Measurements from ENCODE around the gene PARP1.

Gene PARP1

DNA sequence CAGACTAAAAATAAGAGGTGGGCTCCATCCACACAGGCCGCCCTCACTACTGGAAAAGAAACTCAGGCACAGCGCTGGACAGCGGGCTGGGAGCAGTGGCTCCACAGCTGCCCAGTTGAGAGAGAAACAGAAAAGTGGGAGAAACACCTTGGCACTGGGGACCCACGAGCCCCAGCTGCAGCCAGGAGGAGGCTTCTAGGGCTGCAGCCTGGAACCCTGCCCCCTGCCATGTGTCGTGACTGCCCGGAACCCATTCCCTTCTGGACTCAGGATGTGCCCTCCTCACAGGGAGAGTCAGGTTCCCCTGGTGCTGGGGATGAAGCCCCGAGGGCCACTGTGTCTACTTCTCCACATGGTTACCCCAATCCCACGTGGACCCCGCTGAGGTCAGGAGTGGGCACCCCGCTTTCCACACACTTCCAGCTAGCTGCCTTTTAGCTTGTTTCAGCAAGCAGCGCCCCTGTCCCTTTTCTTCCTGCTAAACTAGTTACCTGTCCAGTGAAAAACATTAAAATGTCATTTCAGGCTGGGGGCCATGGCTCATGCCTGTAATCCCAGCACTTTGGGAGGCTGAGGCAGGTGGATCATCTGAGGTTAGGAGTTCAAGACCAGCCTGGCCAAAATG lies 35.9 kb downstream of the PARP1 start:
- FAIRE-seq = no peak

DNA sequence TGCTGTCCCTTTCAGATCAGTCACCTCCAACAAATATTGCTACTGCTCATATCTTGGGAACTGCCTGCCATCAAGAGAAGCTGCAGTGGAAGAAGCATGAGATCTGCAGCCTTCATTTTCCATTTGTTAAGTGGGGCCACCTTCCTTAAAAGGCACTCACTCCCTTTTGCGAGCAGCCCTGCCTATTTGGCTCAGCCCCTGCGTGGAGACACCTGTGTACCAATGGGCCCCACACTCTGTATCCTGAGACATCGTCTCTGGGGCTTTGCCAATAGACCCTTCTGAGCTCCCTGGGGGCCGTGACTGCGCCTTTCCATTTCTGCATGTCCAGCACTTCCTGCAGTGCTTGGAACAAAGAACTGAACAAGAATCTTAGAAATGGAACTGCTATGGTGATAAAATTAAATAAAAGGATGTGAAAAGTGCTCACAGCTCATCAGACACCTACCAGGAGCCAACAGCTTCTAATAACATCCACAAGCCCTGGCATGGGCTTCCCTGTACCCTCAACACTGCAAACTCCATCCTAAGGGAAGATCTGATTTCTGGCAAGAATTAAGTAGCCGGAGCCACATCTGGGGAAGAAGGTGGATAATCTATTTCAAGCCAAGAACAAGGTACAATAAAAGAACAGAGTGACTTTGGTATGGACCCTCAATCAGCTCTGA lies 36.7 kb downstream of the PARP1 start:
- FAIRE-seq = no peak

DNA sequence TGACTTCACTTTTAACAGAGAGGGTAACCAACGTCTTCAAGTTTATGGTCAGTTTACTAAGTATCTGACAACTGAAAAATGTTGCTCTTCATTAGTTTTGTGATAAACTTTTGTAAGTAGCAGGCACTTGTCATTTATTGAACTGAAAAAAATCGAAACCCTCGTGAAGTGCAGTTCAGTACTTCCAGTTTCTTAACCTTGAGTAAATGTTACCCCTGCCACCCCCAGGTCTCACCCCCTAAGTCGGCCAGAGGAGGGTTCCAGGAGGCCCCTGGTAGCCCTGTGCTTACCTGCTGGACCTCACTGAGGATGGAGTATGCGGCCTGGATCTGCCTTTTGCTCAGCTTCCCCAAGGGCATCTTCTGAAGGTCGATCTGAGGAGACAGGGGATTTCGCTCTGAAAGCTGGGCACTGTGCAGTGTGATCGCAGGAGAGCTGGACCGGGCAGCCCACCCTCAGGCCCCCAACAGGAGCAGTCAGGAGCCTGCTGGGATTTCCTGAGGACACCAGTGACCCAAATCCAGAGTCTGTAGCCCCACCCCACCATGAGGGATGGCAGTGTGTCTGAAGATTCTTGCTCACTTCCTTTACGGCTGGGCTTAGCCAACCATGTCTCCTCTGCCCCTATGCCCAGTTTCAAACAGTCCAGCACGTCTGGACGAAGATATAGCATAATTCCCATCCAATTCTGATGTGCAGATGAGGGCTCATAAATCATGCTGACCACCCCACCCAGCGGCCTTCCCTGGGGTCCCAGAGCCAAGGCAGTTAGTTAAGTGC lies 37.6 kb downstream of the PARP1 start:
- no peak for FAIRE-seq

DNA sequence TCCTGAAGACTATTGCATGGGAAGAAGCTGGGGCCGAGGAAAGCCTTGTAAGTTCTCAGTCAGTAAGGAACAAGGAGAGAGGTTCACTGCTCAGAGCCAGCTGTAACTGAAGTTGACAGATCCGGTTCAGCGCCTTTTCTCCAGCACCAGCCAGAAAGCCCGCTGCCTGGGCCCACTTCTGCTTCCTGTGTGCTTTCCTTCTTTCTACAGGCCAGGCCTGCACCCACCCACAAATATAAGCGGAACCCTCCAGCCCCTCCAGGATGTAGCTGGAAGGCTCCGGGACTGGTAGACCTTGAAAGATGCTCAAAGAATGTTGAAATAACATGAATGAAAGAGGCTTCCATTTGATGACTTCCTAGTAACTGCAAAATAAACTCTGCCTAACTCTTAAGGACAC lies 38.8 kb downstream of the PARP1 start:
- FAIRE-seq = no peak

DNA sequence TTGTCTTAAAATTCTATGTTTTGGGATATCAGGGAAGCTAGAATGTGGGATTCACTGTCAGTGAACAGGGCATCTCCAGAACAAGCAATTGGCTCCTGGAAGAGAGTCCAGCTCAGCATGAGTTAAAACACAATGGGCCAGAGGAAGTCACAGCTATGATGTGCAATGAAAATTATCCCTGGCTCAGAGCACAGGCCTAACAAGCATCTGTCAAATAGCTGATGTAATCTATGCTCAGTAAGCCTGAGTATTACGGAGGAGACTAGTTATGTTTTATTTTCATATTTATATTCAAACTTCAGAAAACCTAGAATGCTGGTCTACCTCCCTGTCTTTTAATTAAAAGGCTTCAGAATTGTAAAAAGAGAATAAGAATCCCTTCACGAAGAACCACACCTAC lies 41.6 kb downstream of the PARP1 start:
- no peak for FAIRE-seq

DNA sequence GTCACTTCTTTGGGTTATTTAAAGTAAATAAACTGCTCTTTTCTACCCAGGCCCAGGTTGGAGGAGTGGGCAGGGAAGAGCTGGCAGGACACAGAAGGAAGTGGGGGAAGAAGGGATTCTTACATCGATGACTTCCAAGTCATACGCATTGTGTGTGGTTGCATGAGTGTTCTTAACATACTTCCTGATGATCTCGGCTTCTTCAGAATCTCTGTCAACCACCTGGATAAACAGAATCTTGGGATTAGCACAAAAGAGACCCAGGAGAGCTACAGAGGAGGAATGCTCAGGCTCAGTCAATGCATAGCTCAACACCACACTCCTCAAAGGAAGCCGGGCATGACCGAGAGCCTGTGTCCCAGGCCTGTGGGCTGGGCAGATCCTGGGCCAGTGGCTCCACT lies 42.1 kb downstream of the PARP1 start:
- FAIRE-seq = no peak

DNA sequence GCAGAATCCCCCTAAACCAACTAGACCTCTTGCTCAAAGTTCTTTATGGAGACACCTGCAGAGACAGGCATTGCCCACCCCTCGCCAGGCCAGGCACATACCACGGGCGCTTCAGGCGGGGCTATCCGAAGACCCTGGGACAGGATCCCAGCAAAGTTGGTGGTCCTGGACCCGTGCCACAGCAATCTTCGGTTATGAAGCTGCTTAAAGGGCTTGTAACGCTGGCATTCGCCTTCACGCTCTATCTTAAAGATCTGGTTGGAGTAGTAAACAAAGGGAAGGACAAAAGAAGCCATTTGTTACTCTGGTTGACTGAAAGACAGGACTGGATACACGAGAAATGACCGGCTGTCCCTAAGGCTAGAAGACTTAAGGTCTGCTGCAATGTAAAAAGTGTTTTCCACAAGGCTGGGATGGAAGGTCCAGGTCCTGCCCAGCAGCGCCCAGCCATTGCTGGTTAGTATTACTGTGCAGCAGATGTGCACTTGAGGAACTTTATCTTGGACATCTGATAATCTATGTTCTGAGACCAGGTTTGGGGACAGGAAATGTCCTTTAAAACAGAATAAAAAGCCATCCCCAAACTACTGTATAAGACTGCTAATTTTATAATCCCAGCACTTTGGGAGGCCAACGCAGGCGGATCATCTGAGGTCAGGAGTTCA lies 42.9 kb downstream of the PARP1 start:
- FAIRE-seq = no peak

DNA sequence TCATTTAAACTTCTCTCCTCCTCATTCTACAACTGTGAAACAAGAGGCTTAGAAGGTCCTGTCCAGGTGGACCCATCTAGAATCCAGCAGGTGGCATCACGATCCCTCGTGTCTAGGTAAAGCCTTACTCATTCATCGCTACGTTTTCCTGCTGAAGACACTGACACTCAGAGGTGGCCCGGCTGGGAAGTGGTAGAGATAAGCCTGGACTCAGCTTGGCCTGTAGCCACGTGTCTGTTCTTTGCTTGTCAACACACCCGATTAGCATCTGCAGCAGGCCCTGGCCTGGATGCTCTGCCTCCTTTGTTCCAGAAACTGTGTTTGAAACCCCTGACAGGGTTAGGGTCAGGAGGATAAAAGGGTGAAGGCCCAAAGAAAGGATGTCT lies 43.4 kb downstream of the PARP1 start:
- FAIRE-seq = no peak

DNA sequence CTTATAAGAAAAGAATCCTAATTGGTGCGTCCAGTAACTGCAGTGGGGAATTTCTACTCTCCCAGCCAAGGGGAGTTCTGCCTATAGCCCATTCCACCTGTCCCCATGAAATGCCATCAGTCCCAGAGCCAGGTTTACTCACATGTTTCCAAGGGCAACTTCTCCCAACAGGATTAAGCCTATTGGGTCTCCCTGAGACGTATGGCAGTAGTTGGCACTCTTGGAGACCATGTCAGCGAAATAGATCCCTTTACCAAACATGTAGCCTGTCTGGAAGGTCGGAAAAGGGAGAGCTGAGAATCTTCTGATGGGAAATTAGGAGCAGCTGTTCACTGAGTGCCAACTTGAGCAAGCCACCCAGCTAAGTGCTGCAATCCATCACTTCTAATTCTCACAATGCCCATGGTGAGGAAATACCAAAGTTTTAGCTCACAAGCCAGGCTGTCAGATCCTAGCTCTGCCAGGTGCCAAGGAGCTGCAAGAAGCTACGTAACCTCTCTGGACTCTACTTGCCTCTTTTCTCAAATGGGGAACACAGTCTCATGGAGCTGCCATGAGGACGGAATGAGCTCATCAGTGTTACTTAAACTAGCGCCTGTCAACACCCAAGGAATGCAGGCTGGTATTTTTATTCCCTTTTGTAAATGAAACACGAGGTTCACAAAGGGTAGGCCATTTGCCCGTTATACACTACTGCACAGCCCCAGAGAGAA lies 43.9 kb downstream of the PARP1 start:
- FAIRE-seq = no peak

DNA sequence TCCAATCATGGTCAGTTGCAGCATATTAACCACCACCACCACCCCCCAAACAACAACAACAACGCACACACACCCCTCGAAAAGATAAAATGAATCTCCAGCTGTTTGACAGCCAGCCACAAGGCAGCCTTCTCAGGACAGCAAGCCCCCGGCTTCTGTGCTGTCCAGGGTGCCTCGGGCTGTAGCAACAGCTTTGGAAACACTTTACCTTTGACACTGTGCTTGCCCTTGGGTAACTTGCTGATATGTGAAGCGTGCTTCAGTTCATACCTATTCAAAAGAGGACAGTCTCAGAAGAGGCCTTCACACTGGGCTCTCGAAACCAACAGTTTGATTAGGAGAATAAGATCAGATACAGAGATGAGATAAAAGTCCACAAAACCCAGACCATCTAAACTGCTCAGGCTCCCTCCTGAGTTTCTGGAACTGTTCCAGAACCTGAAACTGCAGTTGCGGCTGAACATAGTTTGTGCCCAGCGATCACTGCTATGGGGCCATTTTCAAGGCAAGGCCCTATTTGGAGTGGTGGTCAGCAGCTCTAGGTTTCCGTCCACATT lies 44.9 kb downstream of the PARP1 start:
- no peak for FAIRE-seq

DNA sequence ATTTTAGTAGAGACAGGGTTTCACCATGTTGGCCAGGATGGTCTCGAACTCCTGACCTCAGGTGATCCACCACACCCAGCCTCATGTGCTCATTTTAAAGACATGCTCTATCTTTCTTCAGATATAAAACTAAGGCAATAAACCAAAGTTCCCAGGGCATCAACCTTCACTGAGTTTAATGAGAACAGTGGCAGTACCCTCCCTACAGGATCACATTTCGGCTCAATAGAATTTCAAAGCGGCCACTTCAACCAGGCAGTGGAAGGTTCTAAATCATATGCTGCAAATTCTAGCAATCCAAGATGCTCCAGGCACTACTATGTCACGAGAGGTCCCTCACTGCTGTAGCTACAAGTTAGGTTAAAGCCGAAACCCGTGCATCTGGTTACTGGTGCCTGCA lies 45.5 kb downstream of the PARP1 start:
- no peak for FAIRE-seq

DNA sequence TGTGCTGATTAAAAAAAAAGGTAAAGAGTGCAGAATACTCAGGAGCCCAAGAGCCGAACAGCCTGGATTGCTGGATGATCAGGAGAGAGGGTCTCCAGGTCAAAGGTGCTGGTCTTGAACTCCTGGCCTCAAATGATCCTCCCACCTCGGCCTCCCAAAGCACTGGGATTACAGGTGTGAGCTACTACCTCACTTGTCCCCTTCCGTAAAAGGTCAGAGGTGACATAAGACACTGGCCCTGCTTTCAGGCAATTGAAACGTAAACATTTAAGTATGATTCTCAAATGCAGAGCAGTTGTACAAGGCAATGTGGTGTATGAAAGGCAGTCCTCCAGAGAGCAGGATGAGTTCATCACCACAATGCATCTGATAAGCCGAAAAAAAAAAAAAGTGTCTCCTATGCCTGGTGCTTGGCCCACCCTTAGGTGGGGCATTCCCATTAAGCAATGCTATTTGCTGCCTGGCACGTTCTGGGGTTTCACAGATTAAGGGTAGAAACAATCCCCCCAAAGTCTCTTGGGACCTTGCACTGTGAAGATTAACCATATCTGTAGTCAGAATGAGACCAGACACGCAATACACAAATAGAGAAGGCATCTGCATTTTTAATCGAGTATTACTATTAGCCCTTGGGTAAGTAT lies 47.7 kb downstream of the PARP1 start:
- no peak for FAIRE-seq

DNA sequence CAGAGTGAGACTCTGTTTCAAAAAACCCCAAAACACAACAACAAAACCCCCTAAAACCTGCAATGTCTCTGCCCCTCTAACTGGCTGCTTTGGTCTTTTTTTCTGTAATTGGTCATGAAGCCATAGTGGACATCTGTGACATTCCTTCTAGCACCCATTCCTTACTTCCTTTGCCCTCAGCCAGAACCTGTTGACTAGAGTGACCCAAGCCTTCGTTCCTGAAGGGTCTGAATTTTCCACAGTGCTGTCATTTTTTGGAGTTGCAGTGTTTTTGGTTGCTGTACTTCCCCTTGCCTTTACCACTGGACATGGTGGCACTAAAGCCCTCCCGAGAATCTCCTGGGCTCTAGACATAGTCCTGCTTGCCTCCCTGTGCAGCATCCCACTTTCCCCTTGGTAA lies 50.5 kb downstream of the PARP1 start:
- no peak for FAIRE-seq

DNA sequence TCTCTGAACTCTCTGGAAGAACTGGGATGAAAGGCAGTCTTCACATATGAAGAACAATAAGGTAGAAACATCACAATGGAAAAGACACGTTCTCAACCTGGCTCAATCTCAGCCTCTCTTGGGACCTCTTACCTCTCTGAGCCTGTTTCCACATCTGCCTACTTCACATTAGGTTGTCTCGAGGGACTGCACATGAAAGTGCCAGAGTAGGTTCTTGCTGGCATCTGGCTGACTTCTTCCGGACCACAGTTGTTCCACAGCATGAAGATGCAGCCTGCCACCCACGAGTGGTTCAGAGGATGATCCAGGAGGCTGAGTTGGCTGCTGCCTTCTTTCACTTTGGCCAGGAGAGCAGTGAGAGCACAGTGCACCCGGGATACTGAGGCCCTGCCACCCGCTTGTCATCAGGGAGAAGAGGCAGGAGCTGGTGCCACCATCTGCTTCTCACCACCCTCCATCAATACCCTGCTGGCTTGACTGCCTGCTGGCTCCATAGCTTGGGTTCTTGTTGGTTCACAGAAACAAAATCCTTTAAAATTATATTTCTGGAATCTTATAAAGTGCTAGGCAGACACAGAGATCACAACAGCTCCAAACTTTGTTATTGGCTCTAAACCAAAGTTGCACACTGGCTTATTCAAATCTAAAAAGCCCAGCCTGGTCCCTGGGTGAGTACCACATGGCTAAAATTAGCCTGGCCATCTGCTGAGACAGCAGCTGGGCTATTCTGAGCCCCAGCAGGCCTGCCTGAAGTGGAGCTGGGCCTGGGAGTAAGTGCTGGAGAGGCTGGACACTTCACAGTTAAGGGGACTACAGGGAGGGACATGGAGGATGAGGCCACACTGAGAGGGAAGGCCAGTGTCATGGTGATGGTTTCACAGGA lies 52.0 kb downstream of the PARP1 start:
- no peak for FAIRE-seq

DNA sequence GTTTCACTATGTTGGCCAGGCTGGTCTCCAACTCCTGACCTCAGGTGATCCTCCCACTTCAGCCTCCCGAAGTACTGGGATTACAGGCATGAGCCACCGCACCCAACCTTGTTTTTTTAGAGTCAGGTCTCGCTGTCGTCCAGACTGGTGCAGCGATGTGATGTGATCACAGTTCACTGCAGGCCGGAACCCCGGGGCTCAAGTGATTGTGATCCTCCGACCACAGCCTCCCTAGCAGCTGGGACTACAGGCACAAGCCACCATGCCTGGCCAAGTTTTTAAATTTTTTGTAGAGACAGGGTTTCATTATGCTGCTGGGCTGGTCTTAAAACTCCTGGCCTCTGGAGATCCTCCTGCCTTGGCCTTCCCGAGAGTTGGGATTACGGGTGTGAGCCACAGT lies 52.9 kb downstream of the PARP1 start:
- no peak for FAIRE-seq

DNA sequence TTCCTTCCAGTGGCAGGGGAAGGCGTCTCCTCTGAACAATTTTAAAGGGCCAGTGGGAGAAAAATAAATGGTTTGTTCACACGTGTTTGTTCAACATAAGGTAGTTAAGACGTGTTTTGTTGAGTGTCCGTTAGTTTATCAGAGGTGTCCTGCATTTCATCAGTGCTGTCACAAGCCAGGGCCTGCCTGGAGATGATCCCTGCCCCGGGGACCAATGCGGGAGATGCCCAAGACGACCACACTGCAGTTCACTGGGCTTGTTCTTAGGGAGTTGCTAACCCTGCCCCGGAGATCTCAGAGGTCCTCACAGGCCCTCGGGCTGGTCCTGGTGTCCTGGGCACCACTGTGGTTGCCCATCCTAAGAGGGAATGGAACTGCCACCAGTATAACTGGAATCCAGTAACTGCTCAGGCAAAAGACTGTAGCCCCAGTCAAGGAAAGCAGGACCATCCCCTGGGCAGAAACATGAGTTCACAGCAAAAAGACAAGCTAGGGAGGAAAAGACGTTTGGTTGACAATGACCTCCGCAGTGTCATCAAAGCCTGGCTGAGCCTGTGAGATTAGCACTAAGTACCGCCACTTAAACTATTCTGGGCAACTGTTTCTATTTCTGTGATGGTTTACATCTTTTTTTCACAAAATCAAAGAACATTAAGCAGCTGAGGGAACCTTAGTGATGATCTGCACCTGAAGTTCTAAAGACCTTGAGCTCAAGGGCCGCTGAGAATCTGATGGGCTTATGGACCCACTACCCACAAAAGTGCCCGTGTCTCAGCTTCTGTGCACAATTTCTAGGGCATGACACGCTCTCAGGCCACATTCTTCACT lies 54.0 kb downstream of the PARP1 start:
- no peak for FAIRE-seq

DNA sequence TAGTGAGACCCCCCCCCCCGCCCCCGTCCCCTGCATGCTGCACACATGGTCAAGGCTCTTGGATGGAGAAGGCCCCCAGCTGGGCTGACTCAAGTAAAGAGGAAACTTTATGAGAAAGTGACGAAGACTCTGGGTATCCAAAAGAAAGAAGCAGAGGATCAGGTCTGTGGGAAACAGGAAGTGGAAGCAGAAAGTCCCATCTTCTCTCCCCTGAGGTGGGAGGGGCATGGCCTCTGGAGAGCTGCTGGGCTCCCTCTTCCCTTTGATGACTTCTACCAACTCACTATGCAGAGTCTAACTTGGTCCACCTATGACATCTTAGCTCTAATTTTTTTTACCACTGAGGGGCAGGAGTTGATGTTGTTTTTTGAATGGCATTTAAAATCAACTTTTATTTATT lies 56.2 kb downstream of the PARP1 start:
- FAIRE-seq = no peak

DNA sequence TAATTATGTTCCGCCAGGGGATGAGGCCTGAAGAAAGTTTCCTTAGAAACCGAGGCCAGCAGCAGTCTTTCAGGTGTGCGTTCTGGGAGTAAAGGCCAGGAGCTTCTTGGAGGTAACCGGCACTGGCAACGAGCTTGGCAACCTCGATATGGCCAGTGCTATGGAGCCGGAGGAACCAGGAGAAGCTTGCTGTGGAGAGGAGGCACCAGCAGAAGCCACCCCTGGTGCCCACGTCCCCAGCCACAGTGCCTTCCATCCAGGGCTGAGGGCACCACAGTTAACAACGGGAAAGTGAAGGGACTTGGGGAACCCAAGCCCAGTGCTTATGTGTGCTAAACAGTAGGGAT lies 57.4 kb downstream of the PARP1 start:
- no peak for FAIRE-seq

DNA sequence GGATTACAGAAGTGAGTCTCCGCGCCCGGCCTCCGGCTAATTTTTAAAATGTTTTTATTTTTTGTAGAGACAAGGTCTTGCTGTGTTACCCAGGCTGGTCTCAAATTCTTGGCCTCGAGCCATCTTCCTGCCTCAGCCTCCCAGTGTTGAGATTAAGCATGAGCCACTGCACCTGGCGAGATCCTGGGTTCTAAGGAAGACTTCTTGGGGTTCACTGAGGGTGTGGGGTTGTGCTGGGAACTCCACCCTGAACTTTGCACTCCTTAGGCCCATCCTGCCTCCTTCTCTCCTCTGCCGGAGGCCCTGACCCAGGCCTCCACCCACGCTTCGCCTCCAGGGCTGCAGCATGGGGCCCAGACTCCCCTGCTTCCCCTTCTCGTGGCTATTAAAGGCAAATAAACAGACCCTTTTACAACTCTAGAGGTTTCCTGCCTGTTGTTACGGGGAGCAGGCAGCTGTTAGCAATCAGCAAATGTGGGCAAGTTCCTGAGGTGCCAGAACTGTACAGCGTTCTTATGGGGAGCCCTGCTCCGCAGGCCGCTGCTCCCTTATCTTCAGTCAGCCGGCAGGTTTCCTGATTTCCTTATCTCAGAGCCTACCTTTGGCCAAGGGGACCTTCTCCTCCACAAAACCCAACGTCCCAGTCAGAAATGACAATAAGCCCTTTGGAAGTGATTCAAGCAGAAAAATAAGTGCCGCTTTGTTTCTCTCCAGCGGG lies 57.9 kb downstream of the PARP1 start:
- FAIRE-seq = no peak

DNA sequence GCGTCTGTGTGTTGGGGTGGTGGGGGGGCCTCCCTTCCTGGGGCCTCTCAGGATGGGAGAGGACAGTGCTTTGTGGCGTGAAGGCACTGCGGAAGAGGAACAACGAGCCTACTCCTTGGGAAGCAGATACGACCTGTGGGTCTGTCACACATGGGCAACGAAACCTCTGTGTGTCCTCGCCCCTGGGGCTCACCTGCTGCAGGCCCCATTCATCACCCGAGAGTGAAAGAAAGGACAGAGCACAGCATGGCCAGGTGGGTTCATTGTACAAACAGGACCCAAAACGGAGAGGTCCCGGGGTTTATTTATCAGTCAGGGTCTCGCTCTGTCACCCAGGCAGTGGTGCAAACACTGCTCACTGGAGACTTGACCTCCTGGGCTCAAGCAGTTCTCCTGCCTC lies 58.8 kb downstream of the PARP1 start:
- no peak for FAIRE-seq

Data from colon (tissue), 2 donors.